Endothelial cell of umbilical vein (primary cell): Measurements from ENCODE around the gene CCDC188. TPM values are rescaled to one million over a fixed set of nuclear protein-coding genes. Genes with fewer than 3 reads are reported as not detected.
A peak's percentile ranks its signal among the peaks of the same experiment; 100 is the strongest.

Experiments used
- BruUV-seq: library from RNA; stranded (reverse); fragments of 400-500 nt; replicated peaks from 2 replicates; lab custom pipeline; 2021; lab: Mats Ljungman, UMichigan
- CTCF ChIA-PET: fragments of 300-600, 350-600 bp; sonication (Branson Sonifier 250); formaldehyde crosslinking; loops from one replicate; lab custom pipeline; 2021; ENCODE audit warnings: antibody characterized with exemption, inconsistent platforms; lab: Charles Lee
- POLR2A ChIA-PET: fragments of 300-600, 350-600 bp; sonication (Branson Sonifier 250); formaldehyde crosslinking; loops from one replicate; lab custom pipeline; 2021; ENCODE audit warnings: antibody characterized with exemption, inconsistent platforms; lab: Charles Lee
- DNase-seq: peaks from one replicate; pipeline ENCODE4 v3.0.0-alpha.2; 2011; ENCODE audit warnings: low read depth, low spot score
- FAIRE-seq: peaks from 2 replicates; lab custom pipeline; 2011; peaks lifted over from hg19 to GRCh38; lab: Jason Lieb, UNC
- H2AFZ ChIP-seq: 2 replicates; pipeline ENCODE4 v1.6.0; 2012; ENCODE audit warnings: low read depth, low read length, control low read depth, inconsistent platforms
- H3K27ac ChIP-seq: 2 replicates; pipeline ENCODE4 v1.5.1; 2011; ENCODE audit warnings: low read depth, mild to moderate bottlenecking, control low read depth, low read length, moderate library complexity; ENCODE audit not compliant: insufficient read depth
- H3K27me3 ChIP-seq, 2 experiments: 2 replicates each; pipeline versions ENCODE4 v1.6.0 to v1.6.1; 2011; ENCODE audit warnings: low read length in 2 of 2, mixed read lengths in 1 of 2; ENCODE audit not compliant: control insufficient read depth in 2 of 2, insufficient read depth in 2 of 2
- H3K36me3 ChIP-seq, 2 experiments: 2 replicates in 1 of 2; 3 replicates in 1 of 2; pipeline ENCODE4 v1.5.1; 2011; ENCODE audit warnings: low read length in 2 of 2, mild to moderate bottlenecking in 1 of 2, moderate library complexity in 1 of 2; ENCODE audit not compliant: control insufficient read depth in 2 of 2, insufficient read depth in 2 of 2; ENCODE audit errors: extremely low read depth in 1 of 2
- H3K4me1 ChIP-seq: 3 replicates; pipeline ENCODE4 v1.5.1; 2011; ENCODE audit warnings: mild to moderate bottlenecking, low read length; ENCODE audit not compliant: control insufficient read depth, insufficient read depth; ENCODE audit errors: extremely low read depth
- H3K4me2 ChIP-seq: 2 replicates; pipeline ENCODE4 v1.6.1; 2011; ENCODE audit warnings: low read length, control low read depth, mixed read lengths; ENCODE audit not compliant: insufficient read depth
- H3K4me3 ChIP-seq, 3 experiments: fragments of 200-600 bp in 1 of 3; sonication (generic), shearing (Covaris generic) in 1 of 3; replicated peaks in 1 of 3; 2 replicates each; pipeline ENCODE4 v1.5.1; 2011 to 2016; ENCODE audit warnings: control low read depth in 3 of 3, low read length in 3 of 3, mild to moderate bottlenecking in 2 of 3, inconsistent platforms in 1 of 3, low read depth in 1 of 3, moderate library complexity in 1 of 3; ENCODE audit not compliant: insufficient read depth in 1 of 3
- H3K79me2 ChIP-seq: 2 replicates; pipeline ENCODE4 v1.6.0; 2012; ENCODE audit warnings: low read length, inconsistent platforms; ENCODE audit not compliant: control insufficient read depth, insufficient read depth
- H3K9ac ChIP-seq: replicated peaks from 2 replicates; pipeline ENCODE3; 2011; ENCODE audit warnings: low read length, control low read depth; ENCODE audit not compliant: insufficient read depth; ENCODE audit errors: extremely low read depth
- H3K9me1 ChIP-seq: replicated peaks from 3 replicates; pipeline ENCODE4 v1.6.0; 2011; ENCODE audit warnings: mild to moderate bottlenecking, low read length; ENCODE audit not compliant: control insufficient read depth, insufficient read depth; ENCODE audit errors: extremely low read depth
- H3K9me3 ChIP-seq: replicated peaks from 2 replicates; pipeline ENCODE4 v1.5.1; 2012; ENCODE audit warnings: low read length, inconsistent platforms; ENCODE audit not compliant: control insufficient read depth, insufficient read depth
- H4K20me1 ChIP-seq: replicated peaks from 2 replicates; pipeline ENCODE3; 2011; ENCODE audit warnings: mild to moderate bottlenecking, low read length; ENCODE audit not compliant: control insufficient read depth, insufficient read depth; ENCODE audit errors: extremely low read depth
- MYC ChIP-seq: IDR thresholded peaks from one replicate; pipeline ENCODE4 v1.6.1; 2011; ENCODE audit warnings: mild to moderate bottlenecking, low read depth, low read length
- POLR2A ChIP-seq: IDR thresholded peaks from 2 replicates; pipeline ENCODE4 v1.6.1; 2012; ENCODE audit warnings: low read depth, mild to moderate bottlenecking, control low read depth, low read length
- POLR2AphosphoS5 ChIP-seq: IDR thresholded peaks from 2 replicates; pipeline ENCODE4 v1.6.1; 2012; ENCODE audit warnings: low read depth, mild to moderate bottlenecking, control low read depth, low read length, moderate library complexity; ENCODE audit not compliant: insufficient read depth
- dilution Hi-C: fragments of 300-500 bp; cut with MboI; formaldehyde crosslinking; loops from one replicate; pipeline ENCODE4 v1.15.0; 2019; ENCODE audit warnings: low sequenced_read_pairs; ENCODE audit not compliant: extremely low pct_ligation_motif_present
- intact Hi-C: fragments of 100-400 bp; cut with micrococcal nuclease; formaldehyde crosslinking; loops from one replicate; pipeline ENCODE4 v1.10.0; 2022
- polyA plus RNA-seq, 4 experiments: library from polyadenylated mRNA; depleted of rRNA in 3 of 4; stranded (reverse) in 3 of 4; unstranded in 1 of 4; fragments of >200 nt; gene quantifications; 2 replicates each; pipeline versions ENCODE4 v1.2.1 to v1.2.3, GENCODE V29; 2011 to 2012; ENCODE audit warnings: missing spikeins in 1 of 4
- total RNA-seq: library from RNA; stranded (reverse); gene quantifications from 2 replicates; pipeline ENCODE4 v1.2.3, GENCODE V29; 2021
- TF ChIP-seq, protein P1 (sequence below): IDR thresholded peaks from 2 replicates; pipeline ENCODE4 v1.6.1; 2011; ENCODE audit not compliant: insufficient read depth, insufficient read length

CCDC188 gene
- total and polyA plus RNA-seq, 2 donors (not counting 3 experiments of a cell fraction or from before 2014, with no cell fraction given): 9.4 to 9.8 TPM

DNA sequence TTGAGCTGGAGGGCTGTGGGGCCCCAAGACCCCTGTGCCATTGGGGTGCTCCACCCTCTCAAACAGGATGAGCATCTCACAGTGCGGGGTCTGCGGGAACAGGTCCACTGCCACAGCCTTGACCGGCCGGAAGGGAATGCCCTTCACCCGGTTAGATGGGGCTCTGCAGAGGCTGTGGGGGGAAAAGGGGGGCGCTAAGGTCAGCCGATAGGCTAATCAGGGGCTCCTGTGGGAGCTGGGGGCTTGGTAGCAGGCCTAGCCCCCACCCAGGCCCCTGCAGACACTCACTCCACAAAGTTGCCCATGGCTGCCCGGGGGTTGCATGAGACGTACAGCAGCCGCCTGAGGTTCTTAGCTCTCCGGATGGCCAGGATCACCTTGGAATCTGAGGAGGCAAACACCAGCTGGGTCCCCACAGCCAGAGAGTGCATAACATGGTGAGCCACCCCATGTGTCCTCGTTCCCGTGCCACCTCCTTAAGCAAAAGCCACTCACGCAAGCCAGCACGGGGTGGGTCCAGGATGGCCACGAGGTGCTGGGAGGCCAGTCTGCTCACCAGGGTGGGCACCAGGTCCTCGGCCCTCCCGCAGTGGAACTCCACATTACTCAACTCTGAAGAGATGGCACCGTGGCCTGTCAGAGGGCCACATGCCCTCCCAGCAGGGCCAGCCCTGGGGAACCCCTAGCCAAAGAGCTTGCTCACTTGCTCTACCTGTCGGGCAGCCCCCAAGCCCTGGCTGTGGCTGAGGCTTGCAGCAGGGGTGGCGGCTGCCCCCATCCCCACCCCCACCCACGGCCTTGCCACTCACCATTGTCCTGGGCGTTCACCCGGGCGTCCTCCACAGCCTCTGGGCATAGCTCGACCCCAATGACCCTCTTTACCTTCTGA lies 38.0 kb downstream of the CCDC188 start:
- H3K27ac ChIP-seq: no peak overlapping the region
- no peak overlapping the region for H2AFZ ChIP-seq
- peaks cover 13 to 44% of the 10 kb centered on the region in 2 experiments for H3K36me3 ChIP-seq
- dilution Hi-C loops: no loop called here
- H3K27me3 ChIP-seq: no peaks in the 10 kb centered on the region
- no peaks in the 10 kb centered on the region for H4K20me1 ChIP-seq
- CTCF ChIA-PET: no interaction called here
- intact Hi-C loops: no loop called here
- no peaks in the 10 kb centered on the region for H3K9me1 ChIP-seq
- H3K79me2 ChIP-seq: peaks cover 27% of the 10 kb centered on the region
- DNase-seq: no peak
- H3K4me2 ChIP-seq: no peak overlapping the region
- no peak for FAIRE-seq
- BruUV-seq: no TSS peak
- no peak overlapping the region for H3K4me3 ChIP-seq
- POLR2A ChIA-PET: no interaction called here
- no peak overlapping the region for H3K9ac ChIP-seq
- TF ChIP-seq POLR2AphosphoS5: peak; percentile 52
- peak; percentile 30 for TF ChIP-seq POLR2A
- TF ChIP-seq, protein P1, sequence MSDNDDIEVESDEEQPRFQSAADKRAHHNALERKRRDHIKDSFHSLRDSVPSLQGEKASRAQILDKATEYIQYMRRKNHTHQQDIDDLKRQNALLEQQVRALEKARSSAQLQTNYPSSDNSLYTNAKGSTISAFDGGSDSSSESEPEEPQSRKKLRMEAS: no peak
- peaks cover 8% of the 10 kb centered on the region for H3K4me1 ChIP-seq
- no peaks in the 10 kb centered on the region for H3K9me3 ChIP-seq

DNA sequence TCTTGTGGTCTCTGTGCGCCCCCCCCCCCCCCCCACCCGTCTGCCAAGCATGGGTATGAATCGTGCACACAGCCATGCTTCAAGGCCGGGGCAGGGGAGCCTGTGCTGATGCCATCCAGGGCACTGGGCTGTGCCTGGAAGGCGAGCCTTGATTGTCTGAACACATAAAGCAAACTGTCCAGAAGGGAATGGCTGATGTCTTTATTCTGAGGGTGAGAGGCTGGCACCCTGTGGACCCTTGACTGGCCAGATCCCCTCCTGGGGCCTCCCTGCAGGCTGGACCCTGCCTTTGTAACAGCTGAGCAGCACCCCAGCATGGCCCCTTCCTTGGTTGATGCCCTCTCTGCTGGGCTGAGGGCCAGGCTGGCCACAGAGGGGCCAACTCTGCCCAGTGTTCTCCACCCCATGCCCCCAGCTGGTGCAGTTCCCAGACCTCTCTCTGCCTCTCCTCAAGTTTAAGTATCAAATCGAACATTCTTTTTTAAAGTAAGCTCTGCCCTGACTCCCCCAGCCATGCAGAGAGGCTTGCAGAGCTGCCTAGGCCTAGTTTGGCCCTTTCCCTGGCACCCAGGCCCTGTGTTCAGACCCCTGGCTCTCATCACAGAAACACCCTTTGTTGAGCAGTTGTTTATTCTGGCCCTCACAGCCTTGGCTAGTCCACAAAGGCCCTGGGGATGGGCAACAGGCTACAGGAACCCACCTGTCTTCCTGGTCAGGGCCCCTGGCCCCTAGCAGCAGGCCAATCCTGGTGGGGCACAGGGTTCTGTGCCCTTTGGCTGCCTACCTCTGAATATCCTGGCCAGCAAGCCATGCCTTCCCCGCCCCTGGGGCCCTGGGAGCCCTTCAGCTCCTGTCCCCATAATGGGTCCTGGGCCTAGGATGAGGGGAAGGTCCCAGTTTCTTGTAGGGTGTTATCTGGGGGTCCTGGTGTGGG lies 38.9 kb downstream of the CCDC188 start:
- Histone ChIP-seq H2AFZ (no peak overlapping the region), H4K20me1 (no peaks in the 10 kb centered on the region), H3K9me1 (no peaks in the 10 kb centered on the region), H3K4me3 (no peak overlapping the region), H3K27ac (no peak overlapping the region), H3K9me3 (no peaks in the 10 kb centered on the region), H3K79me2 (peaks cover 23% of the 10 kb centered on the region), H3K27me3 (no peaks in the 10 kb centered on the region), H3K36me3 (peaks cover 13 to 53% of the 10 kb centered on the region in 2 experiments), H3K9ac (no peak overlapping the region), H3K4me2 (no peak overlapping the region), H3K4me1 (peaks cover 8% of the 10 kb centered on the region)
- intact Hi-C loops: no loop called here
- POLR2A ChIA-PET: no interaction called here
- DNase-seq: no peak
- no TSS peak for BruUV-seq
- CTCF ChIA-PET: interaction anchor here (1.5 kb wide), 1 partner anchor 90 kb away, joined by 3 read pairs; no protein-coding TSS in a partner anchor
- FAIRE-seq: no peak
- TF ChIP-seq MYC (no peak), POLR2AphosphoS5 (peak; percentile 16)
- dilution Hi-C loops: no loop called here
